ENCODE measurements around the gene SSH2. TPM values are rescaled to one million over a fixed set of nuclear protein-coding genes. Genes with fewer than 3 reads are reported as not detected.

Gene SSH2
- total and polyA plus RNA-seq, 2 of the 13 experiments (the other 11 are each of a cell fraction or from before 2014, with no cell fraction given) = 6.0 to 6.4 TPM

GRCh38 chr17:29707212-29707571, 222.8 kb downstream of the SSH2 start (continued):
- TF ChIP-seq ZNF275 (CRISPR knock-in tag; IDR thresholded peaks at IDR 0.05; ENCODE audit: borderline replicate concordance) (no peak), KAT2B (IDR thresholded peaks at IDR 0.05; ENCODE audit: borderline replicate concordance, low read depth, low read length) (no peak), ZNF772 (CRISPR knock-in tag; IDR thresholded peaks at IDR 0.05) (no peak), ZNF124 (CRISPR knock-in tag; IDR thresholded peaks at IDR 0.05) (no peak), PCBP1 (IDR thresholded peaks at IDR 0.05; ENCODE audit: borderline replicate concordance, low read depth, low read length) (no peak), CERS6 (CRISPR knock-in tag; IDR thresholded peaks at IDR 0.05) (no peak)
- TF ChIP-seq, protein P1, sequence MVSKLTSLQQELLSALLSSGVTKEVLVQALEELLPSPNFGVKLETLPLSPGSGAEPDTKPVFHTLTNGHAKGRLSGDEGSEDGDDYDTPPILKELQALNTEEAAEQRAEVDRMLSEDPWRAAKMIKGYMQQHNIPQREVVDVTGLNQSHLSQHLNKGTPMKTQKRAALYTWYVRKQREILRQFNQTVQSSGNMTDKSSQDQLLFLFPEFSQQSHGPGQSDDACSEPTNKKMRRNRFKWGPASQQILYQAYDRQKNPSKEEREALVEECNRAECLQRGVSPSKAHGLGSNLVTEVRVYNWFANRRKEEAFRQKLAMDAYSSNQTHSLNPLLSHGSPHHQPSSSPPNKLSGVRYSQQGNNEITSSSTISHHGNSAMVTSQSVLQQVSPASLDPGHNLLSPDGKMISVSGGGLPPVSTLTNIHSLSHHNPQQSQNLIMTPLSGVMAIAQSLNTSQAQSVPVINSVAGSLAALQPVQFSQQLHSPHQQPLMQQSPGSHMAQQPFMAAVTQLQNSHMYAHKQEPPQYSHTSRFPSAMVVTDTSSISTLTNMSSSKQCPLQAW (CRISPR knock-in tag; IDR thresholded peaks at IDR 0.05) = no peak
- TF ChIP-seq, protein P2, sequence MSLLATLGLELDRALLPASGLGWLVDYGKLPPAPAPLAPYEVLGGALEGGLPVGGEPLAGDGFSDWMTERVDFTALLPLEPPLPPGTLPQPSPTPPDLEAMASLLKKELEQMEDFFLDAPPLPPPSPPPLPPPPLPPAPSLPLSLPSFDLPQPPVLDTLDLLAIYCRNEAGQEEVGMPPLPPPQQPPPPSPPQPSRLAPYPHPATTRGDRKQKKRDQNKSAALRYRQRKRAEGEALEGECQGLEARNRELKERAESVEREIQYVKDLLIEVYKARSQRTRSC (CRISPR knock-in tag; IDR thresholded peaks at IDR 0.05; ENCODE audit: low read depth) = no peak

GRCh38 chr17:29706045-29706431, 224.0 kb downstream of the SSH2 start:
- FAIRE-seq = no peak
- intact Hi-C loops (cut with micrococcal nuclease; ENCODE audit: unreplicated experiment) = no loop called here
- no peaks in the 10 kb centered on the region for H4K20me1 ChIP-seq (ENCODE audit: insufficient read depth, low read length)
- no peak overlapping the region for H3K27ac ChIP-seq (ENCODE audit: extremely low read length, insufficient read depth, low read length)
- ATAC-seq = no peak
- 0 out of 5 replicates have a peak, but pooled peaks cover 0 to 4% of the 10 kb centered on the region in 2 experiments for H3K36me3 ChIP-seq (replicated peaks in 1 of 2; ENCODE audit: control insufficient read depth in 1 of 2, insufficient read depth in 2 of 2, low read length in 2 of 2)
- H3K9ac ChIP-seq (ENCODE audit: insufficient read depth, low read depth, low read length) = no peak overlapping the region
- in situ Hi-C loops (cut with HindIII; ENCODE audit: extremely low pct_ligation_motif_present, low pct_unique_long_range_greater_than_20kb) = no loop called here
- H2AFZ ChIP-seq (ENCODE audit: low read length) = no peak overlapping the region
- ChIA-PET CTCF (ENCODE audit: low intra/inter-chr PET ratio, low total read pairs) (no interaction called here), POLR2A (no interaction called here)
- TF ChIP-seq HNRNPH1 (optimal IDR thresholded peaks at IDR 0.05; ENCODE audit: low read depth, low read length) (no peak), ZKSCAN8 (CRISPR knock-in tag; IDR thresholded peaks at IDR 0.05; ENCODE audit: borderline replicate concordance) (no peak)
- no TSS peak for BruUV-seq (replicated peaks)
- no peak overlapping the region for H3K4me2 ChIP-seq (ENCODE audit: low read depth, low read length)
- no peaks in the 10 kb centered on the region for H3K27me3 ChIP-seq (ENCODE audit: control insufficient read depth in 1 of 2, insufficient read depth in 2 of 2, low read length in 2 of 2)
- no peak for DNase-seq (ENCODE audit: low spot score)
- H3K4me1 ChIP-seq (ENCODE audit: insufficient read depth, low read length) = peaks cover 16% of the 10 kb centered on the region
- no peak overlapping the region for H3K4me3 ChIP-seq (replicated peaks in 1 of 3; ENCODE audit: insufficient read depth in 1 of 3, low read depth in 2 of 3, low read length in 3 of 3)
- H3K79me2 ChIP-seq (ENCODE audit: insufficient read depth, low read length) = no peaks in the 10 kb centered on the region
- H3K9me3 ChIP-seq (ENCODE audit: low read length) = no peaks in the 10 kb centered on the region

Measured in HepG2 (cell line).